HCT116 (cell line): ENCODE results near the gene NAPB.

ENCODE experiments used
- CTCF ChIP-seq, 3 experiments: fragments of 200-600 bp in 1 of 3; sonication (generic) in 1 of 3; IDR thresholded peaks in 2 of 3; conservative IDR thresholded peaks in 1 of 3; 2 replicates each; pipeline ENCODE4 v1.5.1; 2012 to 2017; ENCODE audit warnings: low read depth in 2 of 3, low read length in 2 of 3, antibody characterized with exemption in 1 of 3, borderline replicate concordance in 1 of 3, control low read depth in 1 of 3, mild to moderate bottlenecking in 1 of 3, mixed read lengths in 1 of 3, mixed run types in 1 of 3, moderate library complexity in 1 of 3; ENCODE audit not compliant: insufficient read depth in 1 of 3
- EZH2 ChIP-seq: fragments of 200-600 bp; sonication (generic); IDR thresholded peaks from 2 replicates; pipeline ENCODE4 v1.6.1; 2017; ENCODE audit warnings: antibody characterized with exemption, mixed run types
- POLR2A ChIP-seq: IDR thresholded peaks from 2 replicates; pipeline ENCODE4 v1.7.0; 2011; ENCODE audit warnings: borderline replicate concordance; ENCODE audit not compliant: insufficient read depth, insufficient read length; ENCODE audit errors: extremely low read depth
- POLR2AphosphoS5 ChIP-seq: IDR thresholded peaks from 2 replicates; pipeline ENCODE4 v1.6.1; 2011; ENCODE audit warnings: mild to moderate bottlenecking, low read depth, low read length, moderate library complexity
- RAD21 ChIP-seq: IDR thresholded peaks from 2 replicates; pipeline ENCODE4 v1.6.1; 2012; ENCODE audit warnings: low read depth, mild to moderate bottlenecking
- SIN3A ChIP-seq: IDR thresholded peaks from 2 replicates; pipeline ENCODE4 v1.6.1; 2012; ENCODE audit warnings: low read depth
- SP1 ChIP-seq: IDR thresholded peaks from 2 replicates; pipeline ENCODE4 v1.6.1; 2012; ENCODE audit warnings: low read depth
- YY1 ChIP-seq: IDR thresholded peaks from 2 replicates; pipeline ENCODE4 v1.6.1; 2011; ENCODE audit warnings: low read length, low read depth, moderate library complexity, mild to moderate bottlenecking; ENCODE audit not compliant: insufficient replicate concordance; ENCODE audit errors: extremely low read depth
- ZFX ChIP-seq: fragments of 450-650 bp; IDR thresholded peaks from 2 replicates; pipeline ENCODE4 v1.6.1; 2017
- ZNF274 ChIP-seq: fragments of 200-500 bp; sonication (Bioruptor generic); IDR thresholded peaks from 2 replicates; pipeline ENCODE4 v1.6.1; 2014; ENCODE audit warnings: mild to moderate bottlenecking, low read depth, low read length, inconsistent platforms
- TF ChIP-seq, protein P1 (sequence below): IDR thresholded peaks from 2 replicates; pipeline ENCODE4 v1.6.1; 2012

- no peak for TF ChIP-seq CTCF (IDR thresholded peaks at IDR 0.05 in 2 of 3, conservative IDR thresholded peaks at IDR 0.05 in 1 of 3; ENCODE audit: borderline replicate concordance in 1 of 3, insufficient read depth in 1 of 3, low read depth in 2 of 3, low read length in 2 of 3)
- TF ChIP-seq EZH2 = no peak
- TF ChIP-seq ZFX = no peak
- TF ChIP-seq, protein P1, sequence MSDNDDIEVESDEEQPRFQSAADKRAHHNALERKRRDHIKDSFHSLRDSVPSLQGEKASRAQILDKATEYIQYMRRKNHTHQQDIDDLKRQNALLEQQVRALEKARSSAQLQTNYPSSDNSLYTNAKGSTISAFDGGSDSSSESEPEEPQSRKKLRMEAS = no peak
- TF ChIP-seq POLR2AphosphoS5 = no peak
- TF ChIP-seq SP1 = no peak
- TF ChIP-seq POLR2A = no peak
- no peak for TF ChIP-seq YY1
- TF ChIP-seq SIN3A = no peak
- no peak for TF ChIP-seq RAD21
- TF ChIP-seq ZNF274 = no peak
These were observed 12.3 kb upstream of the NAPB start for GRCh38 chr20:23433628-23434027.
